IMR-90 (cell line): ENCODE measurements around the gene STON2. TPM values are rescaled to one million over a fixed set of nuclear protein-coding genes. Genes with fewer than 3 reads are reported as not detected.
A peak's percentile ranks its signal among the peaks of the same experiment; 100 is the strongest.

Experiments
- ATAC-seq: fragments of 200-7000 bp; cut with Tn5 transposase; 2 replicates; pipeline ENCODE4 v1.9.1; 2020; ENCODE audit warnings: low read depth, mild to moderate bottlenecking, moderate library complexity
- BruUV-seq: library from RNA; stranded (reverse); fragments of 400-500 nt; replicated peaks from 2 replicates; lab custom pipeline; 2021; lab: Mats Ljungman, UMichigan
- CTCF ChIA-PET: fragments of 300-600 bp; formaldehyde crosslinking; extraction: SDS; loops from one replicate; lab custom pipeline; 2021; ENCODE audit warnings: antibody characterized with exemption; lab: Yijun Ruan, JAX
- POLR2A ChIA-PET: fragments of 300-600 bp; sonication (Branson Sonifier 250); formaldehyde crosslinking; loops from one replicate; lab custom pipeline; 2022; ENCODE audit warnings: antibody characterized with exemption; ENCODE audit not compliant: unreplicated experiment; lab: Charles Lee
- DNase-seq: peaks from one replicate; pipeline ENCODE4 v3.0.0; 2013
- H2AFZ ChIP-seq: replicated peaks from 2 replicates; pipeline ENCODE3; 2013; ENCODE audit warnings: low read length, mild to moderate bottlenecking; ENCODE audit not compliant: poor library complexity
- H2AK5ac ChIP-seq: 2 replicates; pipeline ENCODE4 v1.6.1; 2013; ENCODE audit warnings: low read depth, low read length, inconsistent platforms
- H2AK9ac ChIP-seq: replicated peaks from 2 replicates; pipeline ENCODE3; 2013; ENCODE audit warnings: mild to moderate bottlenecking, low read depth, low read length, moderate library complexity; ENCODE audit not compliant: poor library complexity
- H2BK120ac ChIP-seq: 2 replicates; pipeline ENCODE4 v1.6.1; 2013; ENCODE audit warnings: low read depth, low read length, inconsistent platforms
- H2BK15ac ChIP-seq: 3 replicates; pipeline ENCODE4 v1.6.1; 2013; ENCODE audit warnings: low read depth, low read length, inconsistent platforms
- H2BK20ac ChIP-seq: 2 replicates; pipeline ENCODE4 v1.6.1; 2013; ENCODE audit warnings: low read depth, mild to moderate bottlenecking, inconsistent platforms, low read length, moderate library complexity
- H2BK5ac ChIP-seq: 2 replicates; pipeline ENCODE4 v1.6.1; 2013; ENCODE audit warnings: mild to moderate bottlenecking, low read depth, low read length, inconsistent platforms; ENCODE audit not compliant: poor library complexity, severe bottlenecking
- H3K14ac ChIP-seq: replicated peaks from 2 replicates; pipeline ENCODE4 v1.6.1; 2013; ENCODE audit warnings: low read depth, low read length, inconsistent platforms
- H3K18ac ChIP-seq: 2 replicates; pipeline ENCODE4 v1.6.1; 2013; ENCODE audit warnings: low read depth, low read length, control low read depth
- H3K23ac ChIP-seq: 2 replicates; pipeline ENCODE4 v1.6.1; 2013; ENCODE audit warnings: low read depth, low read length, inconsistent platforms
- H3K27ac ChIP-seq: 2 replicates; pipeline ENCODE4 v1.5.1; 2013; ENCODE audit warnings: mild to moderate bottlenecking, control low read depth, low read length; ENCODE audit not compliant: insufficient read depth
- H3K27me3 ChIP-seq: 2 replicates; pipeline ENCODE4 v1.6.1; 2013; ENCODE audit warnings: low read length; ENCODE audit not compliant: control insufficient read depth, insufficient read depth
- H3K36me3 ChIP-seq: 2 replicates; pipeline ENCODE4 v1.6.1; 2013; ENCODE audit warnings: low read length, mixed read lengths; ENCODE audit not compliant: control insufficient read depth, insufficient read depth
- H3K4ac ChIP-seq: 2 replicates; pipeline ENCODE4 v1.6.1; 2013; ENCODE audit warnings: low read depth, low read length, inconsistent platforms
- H3K4me1 ChIP-seq: 2 replicates; pipeline ENCODE4 v1.6.1; 2013; ENCODE audit warnings: low read length, mixed read lengths; ENCODE audit not compliant: control insufficient read depth, insufficient read depth
- H3K4me2 ChIP-seq: 2 replicates; pipeline ENCODE4 v1.6.1; 2013; ENCODE audit warnings: low read depth, mild to moderate bottlenecking, control low read depth, low read length, moderate library complexity
- H3K4me3 ChIP-seq: 2 replicates; pipeline ENCODE4 v1.5.1; 2013; ENCODE audit warnings: low read depth, mild to moderate bottlenecking, control low read depth, low read length, moderate library complexity; ENCODE audit not compliant: insufficient read depth
- H3K56ac ChIP-seq: 2 replicates; pipeline ENCODE4 v1.6.1; 2013; ENCODE audit warnings: low read length, inconsistent platforms; ENCODE audit not compliant: insufficient read depth; ENCODE audit errors: extremely low read depth
- H3K79me1 ChIP-seq, 2 experiments: 2 replicates each; pipeline ENCODE4 v1.6.1; 2013; ENCODE audit warnings: low read length in 2 of 2, inconsistent platforms in 1 of 2, low read depth in 1 of 2
- H3K9ac ChIP-seq: 2 replicates; pipeline ENCODE4 v1.6.1; 2013; ENCODE audit warnings: low read depth, low read length, control low read depth
- H3K9me1 ChIP-seq: 2 replicates; pipeline ENCODE4 v1.6.1; 2013; ENCODE audit warnings: low read length, inconsistent platforms; ENCODE audit not compliant: insufficient read depth
- H3K9me3 ChIP-seq: 2 replicates; pipeline ENCODE4 v1.6.1; 2013; ENCODE audit warnings: low read length; ENCODE audit not compliant: control insufficient read depth, insufficient read depth
- H4K20me1 ChIP-seq: 2 replicates; pipeline ENCODE4 v1.6.1; 2013; ENCODE audit warnings: low read length, inconsistent platforms; ENCODE audit not compliant: insufficient read depth
- H4K5ac ChIP-seq: 2 replicates; pipeline ENCODE4 v1.6.1; 2013; ENCODE audit warnings: mild to moderate bottlenecking, low read depth, low read length, control low read depth
- H4K8ac ChIP-seq, 2 experiments: 2 replicates each; pipeline ENCODE4 v1.6.1; 2013; ENCODE audit warnings: low read depth in 2 of 2, low read length in 2 of 2, control low read depth in 1 of 2, inconsistent platforms in 1 of 2
- H4K91ac ChIP-seq: 2 replicates; pipeline ENCODE4 v1.6.1; 2013; ENCODE audit warnings: low read depth, low read length, inconsistent platforms; ENCODE audit not compliant: insufficient read depth
- BHLHE40 ChIP-seq: fragments of 150-350 bp; IDR thresholded peaks from 2 replicates; pipeline ENCODE4 v1.6.1; 2016; ENCODE audit warnings: mild to moderate bottlenecking, low read depth, low read length
- CHD1 ChIP-seq: IDR thresholded peaks from 2 replicates; pipeline ENCODE4 v1.6.1; 2012; ENCODE audit warnings: low read depth, low read length, improper control_type of control experiment
- WGBS, 2 experiments: methylation state at CpG; one replicate each; pipeline versions ENCODE4 v1.1.5 to v1.1.7; 2013; ENCODE audit warnings: missing lambda C conversion rate in 2 of 2; ENCODE audit not compliant: insufficient read length in 1 of 2; ENCODE audit errors: extremely low coverage in 2 of 2; 5-methylcytosine and 5-hydroxymethylcytosine counted together
- dilution Hi-C: fragments of 300-500 bp; cut with HindIII; formaldehyde crosslinking; loops from one replicate; pipeline ENCODE4 v1.14.3; 2018; ENCODE audit warnings: low sequenced_read_pairs; ENCODE audit not compliant: unreplicated experiment
- in situ Hi-C: fragments of 300-500 bp; cut with MboI; formaldehyde crosslinking; loops from 3 replicates; pipeline ENCODE4 v1.14.3; 2019; ENCODE audit warnings: low sequenced_read_pairs, inconsistent platforms, mixed read lengths
- intact Hi-C: fragments of 100-400 bp; cut with micrococcal nuclease; formaldehyde crosslinking; loops from 2 replicates; pipeline ENCODE4 v1.10.0; 2022
- polyA plus RNA-seq, 3 experiments: library from polyadenylated mRNA; depleted of rRNA; stranded (reverse); fragments of >200 nt; gene quantifications; 2 replicates each; pipeline ENCODE4 v1.2.3, GENCODE V29; 2012; ENCODE audit warnings: low replicate concordance in 1 of 3
- total RNA-seq: library from RNA; depleted of rRNA; stranded (reverse); fragments of >200 nt; gene quantifications from 2 replicates; pipeline ENCODE4 v1.2.3, GENCODE V29; 2012

The STON2 gene
- total and polyA plus RNA-seq, 2 of the 4 experiments (the other 2 are of a cell fraction) = not detected

GRCh38 chr14:81219759-81220579, 180.2 kb downstream of the STON2 start:
- H3K79me1 ChIP-seq = peaks cover 2 to 11% of the 10 kb centered on the region in 2 experiments; a peak in 3 of 4 replicates
- no peaks in the 10 kb centered on the region for H3K9me3 ChIP-seq
- no peaks in the 10 kb centered on the region for H3K27me3 ChIP-seq
- H3K36me3 ChIP-seq = peaks cover 5% of the 10 kb centered on the region
- ATAC-seq (no peak), DNase-seq (peak; percentile 7)
- H2BK20ac ChIP-seq = no peak overlapping the region
- H3K27ac ChIP-seq = peak overlapping the region; percentile 99
- in situ Hi-C loops (no loop called here), intact Hi-C loops (loop anchor here (1.0 to 5.0 kb wide), 2 partner anchors 48 to 266 kb away; no protein-coding TSS in a partner anchor), dilution Hi-C loops (no loop called here)
- peak overlapping the region; percentile 79 for H2AFZ ChIP-seq
- peak overlapping the region; percentile 36 for H2BK120ac ChIP-seq
- POLR2A ChIA-PET = interaction anchor here (0.6 to 1.0 kb wide), 2 partner anchors 47 to 187 kb away, joined by 5 to 12 read pairs; no protein-coding TSS in a partner anchor
- H4K91ac ChIP-seq = peak overlapping the region; percentile 83
- peak overlapping the region; percentile 72 for H3K4me2 ChIP-seq
- TF ChIP-seq CHD1 (0 out of 2 replicates have a peak, but pooled peaks have one; percentile 72), BHLHE40 (no peak)
- H2AK5ac ChIP-seq = peak overlapping the region; percentile 62; the same call in 1 of the 2 replicates
- peak overlapping the region; percentile 15; the same call in 1 of the 3 replicates for H2BK15ac ChIP-seq
- no peaks in the 10 kb centered on the region; the same call in 1 of the 2 replicates for H3K9me1 ChIP-seq
- peak overlapping the region; percentile 100 for H3K9ac ChIP-seq
- 0% methylated on average over 2 of the region's 84 CpGs; no CpG with 5 or more reads in 1 of the 2 experiments for WGBS, 2 experiments
- H4K5ac ChIP-seq = peak overlapping the region; percentile 29
- H3K4ac ChIP-seq = peak overlapping the region; percentile 91
- peak overlapping the region; percentile 97 for H3K56ac ChIP-seq
- H2AK9ac ChIP-seq = peak overlapping the region; percentile 98
- peak overlapping the region; percentile 56 for H3K4me3 ChIP-seq
- BruUV-seq = no TSS peak
- H3K14ac ChIP-seq = peak overlapping the region; percentile 96
- 0 out of 2 replicates have a peak, but pooled peaks cover 3% of the 10 kb centered on the region for H4K20me1 ChIP-seq
- peak overlapping the region; percentile 85 for H2BK5ac ChIP-seq
- H3K4me1 ChIP-seq = no peaks in the 10 kb centered on the region; the same call in 1 of the 2 replicates
- H3K18ac ChIP-seq = peak overlapping the region; percentile 76
- H3K23ac ChIP-seq = peak overlapping the region; percentile 93
- peak overlapping the region; percentile 82 to 90 for H4K8ac ChIP-seq
- CTCF ChIA-PET = interaction anchor here (0.5 to 0.7 kb wide), 2 partner anchors 25 to 258 kb away, joined by 3 to 6 read pairs; no protein-coding TSS in a partner anchor
